CD4-positive, alpha-beta T cell treated with Interleukin-15 for 1 hour (primary cell): ENCODE data around the gene SMIM44.
"Not testable (repeated sequence)": the region's sequence is repeated elsewhere in the genome, so short reads cannot be mapped to it uniquely, and the experiment has no call there.

ENCODE experiments used
- DNase-seq: peaks from one replicate; pipeline ENCODE4 v3.0.0-alpha.2; 2020

The SMIM44 gene

DNA sequence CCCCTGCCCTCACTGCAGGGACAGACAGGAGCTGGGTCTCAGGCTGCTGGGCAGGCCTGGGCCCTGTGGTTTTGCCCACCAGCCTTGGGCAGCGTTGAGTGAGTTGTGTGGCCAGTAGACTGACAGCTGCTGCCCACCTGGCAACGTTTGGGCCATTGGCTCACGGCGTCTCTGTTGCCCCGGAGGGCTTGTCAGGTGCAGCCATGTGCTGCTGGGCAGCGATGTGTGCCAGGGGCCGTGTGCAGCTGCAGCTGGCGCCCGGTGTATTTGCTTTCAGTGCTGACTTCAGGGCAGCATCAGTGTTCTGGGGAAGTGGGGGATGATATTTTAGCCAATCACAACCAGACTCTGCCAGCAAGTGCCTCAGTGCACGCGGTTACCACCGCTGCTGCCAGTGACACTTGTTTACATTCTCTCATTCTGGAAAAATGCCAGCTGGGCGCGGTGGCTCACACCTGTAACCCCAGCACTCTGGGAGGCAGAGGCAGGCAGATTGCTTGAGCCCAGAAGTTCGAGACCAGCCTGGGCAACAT lies 33.5 kb upstream of the SMIM44 start:
- DNase-seq: peak; percentile 72

- no peak for DNase-seq
These were observed 32.7 kb upstream of the SMIM44 start for GRCh38 chr19:3515891-3516422.

DNA sequence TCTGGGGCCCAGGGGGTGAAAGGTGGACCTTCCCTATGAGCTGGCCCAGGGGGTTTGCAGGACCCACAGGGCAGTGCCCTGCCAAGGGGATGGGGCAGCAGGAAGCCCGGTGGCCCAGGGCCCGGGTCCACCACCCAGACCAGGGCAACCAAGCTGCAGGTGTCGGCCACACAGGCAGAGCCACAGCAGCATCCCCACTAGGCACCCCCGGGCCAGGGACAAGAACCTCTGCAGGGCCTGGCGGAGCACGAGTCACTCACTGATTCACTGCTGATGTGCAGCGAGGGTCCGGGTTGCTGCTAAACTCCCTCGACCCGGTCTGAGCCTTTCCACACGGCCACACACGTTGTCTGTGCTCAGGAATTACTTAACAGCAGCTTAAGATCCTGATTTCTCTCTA lies 31.7 kb upstream of the SMIM44 start:
- no peak for DNase-seq

- no peak for DNase-seq
These were observed 30.2 kb upstream of the SMIM44 start for GRCh38 chr19:3513229-3514140.

DNA sequence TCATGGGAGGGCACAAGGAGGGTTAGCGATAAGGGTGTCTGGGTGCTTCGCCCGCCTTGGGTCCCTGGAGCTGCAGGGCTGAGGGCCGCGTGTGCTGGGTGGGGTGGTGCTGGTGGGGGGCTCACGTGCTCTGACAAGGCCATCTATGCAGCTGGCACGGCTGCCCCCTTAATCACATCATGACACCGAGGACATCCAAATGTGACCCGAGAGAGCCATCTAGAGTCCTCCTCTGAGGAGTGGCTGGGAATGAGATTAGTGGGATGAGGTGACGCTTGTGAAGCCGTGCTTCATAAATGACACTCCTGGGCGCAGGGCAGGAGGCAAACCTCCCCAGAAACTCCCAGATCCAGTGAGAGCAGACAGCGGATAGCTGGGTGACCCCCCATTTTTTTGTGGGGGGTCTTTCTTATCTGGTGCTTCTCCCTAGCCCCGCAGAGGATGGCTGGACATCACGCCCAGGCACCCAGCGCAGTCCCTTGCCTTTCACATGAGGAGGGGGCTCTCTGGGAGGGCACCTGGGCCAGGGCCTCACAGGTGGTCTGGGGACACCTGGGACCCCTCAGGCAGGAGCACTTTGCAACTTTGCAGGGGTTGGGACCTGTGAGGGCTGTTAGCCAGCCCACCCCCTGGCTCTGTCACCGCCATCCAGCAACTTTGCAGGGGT lies 29.5 kb upstream of the SMIM44 start:
- no peak for DNase-seq

GRCh38 chr19:3511506-3512251 lies 28.4 kb upstream of the SMIM44 start:
- no peak for DNase-seq

GRCh38 chr19:3510727-3511126 lies 27.5 kb upstream of the SMIM44 start:
- DNase-seq: no peak

DNA sequence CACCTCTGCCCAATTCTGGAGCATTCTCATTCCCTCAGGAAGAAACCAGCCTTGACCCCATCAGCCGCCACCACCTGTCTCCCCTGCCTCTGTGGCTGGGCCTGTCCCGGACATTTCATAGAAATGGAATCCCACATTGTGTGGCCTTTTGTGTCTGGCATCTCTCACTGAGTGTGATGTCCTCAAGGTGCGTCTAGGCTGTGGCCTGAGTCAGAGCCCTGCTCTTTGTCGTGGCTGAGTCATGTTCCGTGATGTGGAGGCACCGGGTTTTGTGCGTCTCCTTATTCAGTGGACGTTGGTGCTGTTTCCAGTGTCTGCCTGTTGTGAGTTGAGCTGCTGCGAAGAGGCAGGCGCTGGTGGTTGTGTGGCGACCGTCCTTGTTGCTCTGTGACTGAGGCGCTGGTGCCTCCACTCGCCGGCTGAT lies 26.3 kb upstream of the SMIM44 start:
- no peak for DNase-seq

DNA sequence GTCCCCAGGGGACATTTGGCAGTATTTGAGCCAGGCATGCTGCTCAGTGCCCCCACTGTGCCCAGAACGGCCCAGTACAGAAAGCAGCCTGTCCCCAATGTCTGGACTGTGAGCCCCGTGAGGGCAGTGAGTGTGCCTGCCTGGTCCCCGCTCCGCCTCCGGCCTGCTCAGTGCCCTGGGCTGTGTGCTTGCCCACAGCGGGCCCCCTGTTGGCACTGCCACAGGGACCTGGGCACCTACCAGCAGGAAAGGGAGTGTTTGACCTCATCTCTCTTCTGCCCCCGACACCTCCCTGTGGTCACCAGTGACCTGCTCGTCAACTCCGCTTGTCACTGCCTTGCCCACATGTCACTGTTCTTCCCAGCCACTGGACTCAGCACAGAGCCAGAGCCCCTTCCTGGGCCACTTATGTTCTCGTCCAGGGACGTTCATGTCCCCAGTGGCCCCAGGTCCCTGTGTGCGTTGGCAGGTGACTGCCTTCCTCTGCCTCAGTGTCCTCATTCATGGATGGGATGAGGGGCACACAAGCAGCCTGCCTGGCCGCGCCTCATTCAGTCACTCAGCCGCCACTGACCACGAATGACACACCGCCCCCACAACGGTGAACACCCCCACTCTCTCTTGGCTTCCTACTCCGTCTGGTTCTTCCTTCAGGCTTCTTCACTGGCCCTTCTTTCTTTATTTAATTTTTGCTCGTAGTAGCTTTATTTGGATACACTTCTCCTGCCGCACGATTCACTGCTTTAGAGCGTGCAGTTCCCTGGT lies 25.7 kb upstream of the SMIM44 start:
- no peak for DNase-seq

DNA sequence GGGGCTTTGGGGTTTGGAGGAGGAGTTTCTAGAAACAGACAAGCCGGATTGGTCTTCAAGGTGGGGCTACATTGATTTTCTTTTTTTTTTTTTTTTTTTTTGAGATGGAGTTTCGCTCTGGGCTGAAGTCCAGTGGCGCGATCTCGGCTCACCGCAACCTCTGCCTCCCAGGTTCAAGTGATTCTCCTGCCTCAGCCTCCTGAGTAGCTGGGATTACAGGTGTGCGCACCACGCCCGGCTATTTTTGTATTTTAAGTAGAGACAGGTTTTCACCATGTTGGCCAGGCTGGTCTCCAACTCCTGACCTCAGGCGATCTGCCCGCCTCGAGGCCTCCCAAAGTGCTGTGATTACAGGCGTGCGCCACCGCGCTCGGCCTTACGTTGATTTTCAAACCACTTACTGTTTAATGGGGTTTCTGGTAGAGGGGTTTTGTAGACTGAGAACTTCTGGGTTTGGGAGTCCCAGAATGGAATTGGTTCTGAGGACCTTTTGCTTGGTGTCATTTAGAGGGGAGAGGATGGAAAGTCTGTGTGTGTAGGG lies 24.9 kb upstream of the SMIM44 start:
- not testable (repeated sequence) for DNase-seq

DNA sequence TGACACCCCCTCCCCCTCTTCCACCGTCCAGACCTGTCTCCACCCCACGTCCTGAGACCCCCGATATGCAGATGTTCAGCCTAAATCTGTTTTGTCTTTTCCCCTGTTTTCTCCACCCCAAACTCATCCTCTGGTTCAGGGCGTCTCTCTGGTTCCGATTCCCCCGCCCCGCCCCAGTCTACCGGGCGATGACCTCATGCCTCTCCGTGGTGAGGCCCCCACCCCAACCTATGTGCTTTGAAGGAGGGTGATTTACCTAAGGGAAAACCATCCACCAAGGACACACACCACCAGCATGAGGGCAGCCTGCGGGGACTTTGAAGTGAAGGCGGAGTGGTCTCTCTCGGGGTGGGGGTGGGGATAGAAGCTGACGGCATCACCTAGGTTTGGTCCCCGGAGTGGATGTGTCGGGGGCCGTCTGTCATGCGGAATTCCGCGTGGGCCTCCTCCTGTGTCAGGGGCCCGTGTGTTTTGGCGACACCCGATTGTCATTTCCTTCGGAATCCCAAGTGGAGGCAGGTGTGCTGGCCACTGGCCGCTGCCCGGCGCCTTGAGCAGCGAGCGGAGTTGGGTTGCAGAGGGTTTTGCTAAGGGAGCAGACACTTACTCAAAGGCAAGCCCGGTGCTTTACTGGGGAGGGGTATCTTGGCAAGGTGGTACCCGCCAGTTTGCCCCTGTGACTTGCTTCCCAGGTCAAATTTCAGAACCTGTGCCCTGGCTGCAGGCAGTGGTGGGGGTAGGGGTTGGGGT lies 24.3 kb upstream of the SMIM44 start:
- peak; percentile 51 for DNase-seq

GRCh38 chr19:3506384-3507340 lies 23.4 kb upstream of the SMIM44 start:
- peak; percentile 55 for DNase-seq

- peak; percentile 100 for DNase-seq
These were observed 22.6 kb upstream of the SMIM44 start, which contains the start of gene FZR1 for GRCh38 chr19:3505598-3506383. TSS of gene FZR1 (plus strand) at chr19:3506311. CDS start at chr19:3522990, 16,679 bp downstream.

GRCh38 chr19:3504735-3505134 lies 21.5 kb upstream of the SMIM44 start:
- no peak for DNase-seq

DNA sequence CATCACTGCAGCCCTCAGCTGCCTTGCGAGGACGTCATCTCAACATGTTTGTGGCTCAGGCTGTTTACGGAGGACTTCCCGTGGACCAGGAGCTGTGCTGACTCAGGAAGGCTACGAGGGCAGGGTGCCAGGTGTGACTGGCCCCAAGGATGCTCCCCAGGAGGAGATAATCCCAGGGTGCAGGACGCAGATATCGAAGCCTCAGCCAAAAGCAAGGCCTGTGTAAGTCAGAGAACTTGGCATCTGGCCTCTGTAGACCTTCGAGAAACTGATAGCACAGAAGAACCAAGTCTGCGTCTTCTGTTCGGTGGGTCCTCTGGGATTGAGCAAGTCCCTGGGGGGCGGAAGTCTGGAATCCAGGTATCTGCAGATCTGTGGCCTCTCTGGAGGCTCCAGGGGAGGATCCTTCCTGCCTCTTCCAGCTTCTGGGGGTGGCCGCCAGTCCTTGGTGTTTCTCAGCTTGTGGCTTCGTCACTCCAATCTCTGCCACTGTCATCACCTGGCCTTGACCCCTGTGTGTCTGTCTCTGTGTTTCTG lies 19.9 kb upstream of the SMIM44 start:
- no peak for DNase-seq

DNA sequence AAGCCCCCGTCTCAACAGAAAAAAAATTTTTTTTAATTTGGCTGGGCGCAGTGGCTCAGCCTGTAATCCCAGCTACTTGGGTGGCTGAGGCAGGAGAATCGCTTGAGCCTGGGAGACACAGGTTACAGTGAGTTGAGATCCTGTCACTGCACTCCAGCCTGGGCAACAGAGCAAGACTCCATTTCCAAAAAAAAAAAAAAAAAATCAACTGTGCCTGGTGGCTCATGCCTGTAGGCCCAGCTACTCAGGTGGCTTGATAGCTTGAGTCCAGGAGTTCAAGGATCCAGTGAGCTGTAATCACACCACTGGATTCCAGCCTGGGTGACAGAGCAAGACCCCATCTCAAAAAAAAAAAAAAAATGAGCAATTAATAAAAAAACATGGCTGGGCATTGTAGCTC lies 18.5 kb upstream of the SMIM44 start:
- no peak for DNase-seq

GRCh38 chr19:3500429-3501101 lies 17.3 kb upstream of the SMIM44 start, which contains the start of gene DOHH:
TSS of gene DOHH (minus strand) at chr19:3500674. CDS start at chr19:3496814, 3,860 bp downstream.
- peak; percentile 96 for DNase-seq
